Stimulated activated CD4-positive, alpha-beta T cell treated with anti-CD3 and anti-CD28 coated beads, Interleukin-12 subunit alpha, Interleukin-12 subunit beta, amount 100 ng/mL, for 48 hours (primary cell): Measurements from ENCODE around the gene GRIK1.

Experiments used
- DNase-seq, 3 donors: peaks; one replicate each; pipeline ENCODE4 v3.0.0-alpha.2; 2020; ENCODE audit warnings: low read depth in 2 of 3, low spot score in 1 of 3

The GRIK1 gene

DNA sequence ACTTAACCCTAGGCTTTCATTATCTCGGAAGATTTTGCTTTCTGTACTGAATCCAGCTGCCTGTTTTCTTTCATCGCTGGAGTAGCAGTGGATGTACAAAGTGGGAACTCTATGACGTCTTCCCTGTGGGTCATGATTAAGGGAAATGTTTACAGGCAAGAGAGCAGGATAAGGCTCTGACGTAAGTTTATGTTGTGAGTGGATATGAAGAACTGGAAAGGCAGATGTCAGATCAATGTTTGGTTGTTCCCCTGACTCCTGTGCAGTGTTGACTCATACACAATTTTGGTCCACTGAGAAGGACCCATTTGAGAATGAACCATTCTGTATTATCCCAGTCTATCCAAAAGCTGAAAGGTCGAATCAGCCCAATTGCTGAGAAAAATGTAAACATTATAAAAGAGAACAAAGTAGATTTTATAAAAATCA lies 292.4 kb downstream of the GRIK1 start:
- DNase-seq: no peak

DNA sequence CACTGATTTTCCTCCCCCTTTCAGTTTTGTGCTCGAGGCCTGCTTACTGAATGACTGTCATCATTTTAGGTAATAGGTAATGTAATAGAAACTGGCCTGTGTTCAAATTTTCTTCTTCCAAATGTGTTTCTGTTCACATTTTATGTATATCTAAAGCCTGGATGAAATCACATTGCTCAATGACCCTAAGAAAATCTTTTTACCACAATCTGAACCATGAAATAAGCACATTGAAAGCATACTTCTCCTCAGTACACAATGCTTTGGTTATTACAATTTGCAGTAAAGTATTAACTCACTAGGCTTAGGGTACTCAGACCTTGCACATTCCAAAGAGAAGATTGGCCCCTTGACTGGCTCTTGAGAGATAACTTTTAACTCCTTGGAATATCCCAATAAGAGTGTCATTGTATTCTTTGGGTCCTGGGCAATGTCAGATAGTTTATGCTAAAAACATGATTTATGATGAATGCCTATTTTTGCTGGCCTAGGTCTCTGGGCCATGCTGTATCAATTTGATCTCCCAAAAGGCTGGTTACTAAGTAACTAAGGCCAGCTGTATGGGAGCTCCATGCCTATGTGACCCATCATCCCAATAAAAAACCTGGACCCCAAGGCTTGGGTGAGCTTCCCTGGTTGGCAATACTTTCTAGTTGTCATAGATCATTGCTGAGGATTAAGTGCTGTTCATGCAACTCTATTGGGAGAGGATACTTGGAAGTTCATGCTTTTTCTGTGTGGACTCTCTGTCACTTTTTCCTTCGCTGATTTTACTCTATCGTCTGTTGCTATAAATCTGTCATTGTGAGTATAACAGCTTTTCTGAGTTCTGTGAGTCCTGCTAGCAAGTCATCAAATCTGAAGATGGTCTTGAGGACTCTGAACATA lies 293.9 kb downstream of the GRIK1 start:
- no peak for DNase-seq

- DNase-seq: no peak
Observed at GRCh38 chr21:29643289-29643688, 296.5 kb downstream of the GRIK1 start.

- no peak for DNase-seq
Observed at GRCh38 chr21:29642551-29643245, 297.1 kb downstream of the GRIK1 start.

- no peak for DNase-seq
Observed at GRCh38 chr21:29641635-29642550, 297.9 kb downstream of the GRIK1 start.

GRCh38 chr21:29641001-29641634 lies 298.7 kb downstream of the GRIK1 start:
- DNase-seq: no peak

DNA sequence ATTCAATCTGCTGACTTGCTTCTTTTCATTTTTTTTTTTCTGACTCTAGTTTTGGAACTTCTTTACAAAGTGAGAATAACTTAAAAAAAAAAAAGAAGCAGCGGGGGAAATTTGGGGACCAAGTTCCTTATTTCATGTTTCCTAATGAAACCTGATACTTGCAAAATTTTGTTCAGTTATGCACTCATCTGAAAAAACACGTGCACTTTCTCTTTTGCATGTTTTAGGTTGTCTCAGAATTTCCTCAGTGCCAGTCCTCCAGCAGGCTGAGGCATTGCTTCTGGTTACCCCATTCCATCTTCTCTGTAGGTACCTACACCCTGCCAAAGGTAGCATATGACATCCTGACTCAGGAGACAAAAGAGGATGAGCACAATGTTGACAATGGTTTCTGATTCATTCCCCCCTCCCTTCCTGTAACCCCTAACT lies 299.7 kb downstream of the GRIK1 start:
- DNase-seq: no peak

- DNase-seq: no peak
Observed at GRCh38 chr21:29639366-29640079, 300.3 kb downstream of the GRIK1 start.

- no peak for DNase-seq
Observed at GRCh38 chr21:29638761-29639327, 301.0 kb downstream of the GRIK1 start.

DNA sequence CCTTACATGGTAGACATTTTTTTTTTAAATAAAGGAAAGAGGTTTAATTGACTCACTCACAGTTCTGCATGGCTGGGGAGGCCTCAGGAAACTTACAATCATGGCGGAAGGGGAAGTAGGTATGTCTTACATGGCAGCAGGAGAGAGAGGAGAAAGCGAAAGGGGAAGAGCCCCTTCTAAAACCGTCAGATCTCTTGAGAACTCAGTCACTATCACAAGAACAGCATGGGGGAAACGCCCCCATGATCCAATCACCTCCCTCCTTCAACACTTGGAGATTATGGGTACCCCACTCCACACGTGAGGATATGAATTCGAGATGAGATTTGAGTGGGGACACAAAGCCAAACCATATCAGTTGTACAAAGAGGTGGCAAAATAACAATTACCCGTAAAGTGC lies 301.7 kb downstream of the GRIK1 start:
- no peak for DNase-seq

DNA sequence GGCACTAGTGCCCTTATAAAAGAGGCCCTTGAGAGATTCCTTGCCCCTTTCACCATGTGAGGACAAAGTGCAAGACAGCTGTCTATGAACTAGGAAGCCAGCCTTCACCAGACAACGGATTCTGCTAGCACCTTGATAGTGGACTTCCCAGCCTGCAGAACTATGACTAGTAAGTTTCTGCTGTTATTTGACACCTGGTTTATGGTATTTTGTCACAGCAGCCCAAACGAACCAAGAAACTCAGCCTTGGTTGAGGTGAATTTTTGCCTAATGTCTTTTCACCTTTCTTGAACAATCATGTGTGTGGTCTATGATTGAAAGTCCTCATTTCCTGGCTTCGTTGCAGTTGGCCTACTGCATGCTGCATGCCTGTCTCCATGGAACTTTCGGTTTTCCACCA lies 302.2 kb downstream of the GRIK1 start:
- DNase-seq: no peak

GRCh38 chr21:29637134-29637533 lies 302.7 kb downstream of the GRIK1 start:
- DNase-seq: no peak

GRCh38 chr21:29634418-29634817 lies 305.4 kb downstream of the GRIK1 start:
- DNase-seq: no peak

DNA sequence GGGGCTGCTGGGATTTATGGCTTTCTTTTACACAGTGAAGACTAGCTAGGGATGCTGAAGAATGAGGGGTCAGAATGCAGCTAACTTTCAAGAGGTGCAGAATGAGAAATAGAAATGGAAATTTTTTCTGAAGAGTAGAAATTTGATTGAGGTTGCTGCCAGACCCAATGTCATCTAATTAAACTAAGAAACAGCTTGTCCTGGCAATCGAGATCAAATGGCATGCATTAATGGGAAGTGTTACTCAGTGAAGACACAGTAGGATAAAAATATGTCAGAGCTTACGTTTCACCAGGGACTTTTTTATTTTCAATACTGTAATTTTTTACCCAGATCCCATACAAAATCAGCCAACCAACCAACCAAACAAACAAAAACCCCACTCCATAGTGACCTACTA lies 306.0 kb downstream of the GRIK1 start:
- no peak for DNase-seq

- no peak for DNase-seq
Observed at GRCh38 chr21:29630441-29630840, 309.4 kb downstream of the GRIK1 start.

- DNase-seq: no peak
Observed at GRCh38 chr21:29627905-29628304, 311.9 kb downstream of the GRIK1 start.

DNA sequence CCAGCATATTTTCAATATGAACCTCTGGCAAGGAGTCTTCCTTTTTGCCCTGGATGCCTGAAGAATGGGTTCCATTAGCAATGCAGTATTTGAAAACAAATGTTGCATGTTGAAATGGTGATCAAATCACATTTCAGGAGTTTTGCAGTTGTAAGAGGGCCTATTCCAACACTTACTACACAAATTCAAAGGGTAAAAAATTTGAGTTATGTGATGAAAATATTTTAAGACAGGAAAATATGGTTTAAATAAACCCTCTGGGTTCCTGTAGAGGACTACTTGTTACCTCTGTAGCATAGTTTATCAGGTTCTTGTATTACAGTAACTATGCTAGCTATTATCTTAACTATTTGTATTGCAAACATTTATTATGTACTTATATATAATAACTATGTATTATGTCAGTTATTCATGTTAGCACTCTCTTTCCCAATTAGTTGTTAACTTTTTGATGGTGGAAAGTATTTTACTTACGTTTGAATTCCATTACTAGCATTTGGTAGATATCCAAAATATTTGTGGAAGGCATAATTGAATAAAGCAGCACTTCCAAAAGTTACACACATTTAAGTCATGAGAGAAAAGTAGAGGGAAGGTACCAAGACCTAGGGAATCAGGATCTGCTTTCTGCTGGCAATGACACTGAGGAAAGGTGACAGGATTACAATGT lies 312.9 kb downstream of the GRIK1 start:
- no peak for DNase-seq

- no peak for DNase-seq
Observed at GRCh38 chr21:29625990-29626389, 313.8 kb downstream of the GRIK1 start.

GRCh38 chr21:29624776-29625175 lies 315.0 kb downstream of the GRIK1 start:
- no peak for DNase-seq
